Neural cell (in vitro differentiated cells): ENCODE results near the gene RPL10A.

ENCODE experiments used
- EP300 ChIP-seq: fragments of 450-650 bp; conservative IDR thresholded peaks from 2 replicates; pipeline ENCODE4 v1.6.1; 2014; ENCODE audit warnings: antibody characterized with exemption, mild to moderate bottlenecking, moderate library complexity; ENCODE audit not compliant: poor library complexity, severe bottlenecking
- EZH2 ChIP-seq: fragments of 200-600, 300-800 bp; shearing (Covaris generic), sonication (generic); IDR thresholded peaks from 2 replicates; pipeline ENCODE4 v1.6.1; 2014; ENCODE audit warnings: antibody characterized with exemption, low read length, borderline replicate concordance, mild to moderate bottlenecking; ENCODE audit not compliant: insufficient read depth, poor library complexity, severe bottlenecking
- POLR2AphosphoS5 ChIP-seq: IDR thresholded peaks from 2 replicates; pipeline ENCODE4 v1.6.1; 2012
- RAD21 ChIP-seq: fragments of 450-650 bp; conservative IDR thresholded peaks from 2 replicates; pipeline ENCODE4 v1.6.1; 2014; ENCODE audit warnings: antibody characterized with exemption, mild to moderate bottlenecking, moderate library complexity
- SMC3 ChIP-seq: fragments of 450-650 bp; conservative IDR thresholded peaks from 2 replicates; pipeline ENCODE4 v1.6.1; 2014; ENCODE audit warnings: antibody characterized with exemption, mild to moderate bottlenecking, moderate library complexity; ENCODE audit not compliant: poor library complexity
- TAF1 ChIP-seq: IDR thresholded peaks from 2 replicates; pipeline ENCODE4 v1.6.1; 2012; ENCODE audit warnings: low read depth
- TF ChIP-seq, protein P1 (sequence below): fragments of 450-650 bp; IDR thresholded peaks from 2 replicates; pipeline ENCODE4 v1.5.1; 2014; ENCODE audit warnings: antibody characterized with exemption, mild to moderate bottlenecking, moderate library complexity; ENCODE audit not compliant: poor library complexity, severe bottlenecking
- TF ChIP-seq, protein P2 (sequence below): IDR thresholded peaks from 2 replicates; pipeline ENCODE4 v1.6.1; 2012; ENCODE audit warnings: borderline replicate concordance

DNA sequence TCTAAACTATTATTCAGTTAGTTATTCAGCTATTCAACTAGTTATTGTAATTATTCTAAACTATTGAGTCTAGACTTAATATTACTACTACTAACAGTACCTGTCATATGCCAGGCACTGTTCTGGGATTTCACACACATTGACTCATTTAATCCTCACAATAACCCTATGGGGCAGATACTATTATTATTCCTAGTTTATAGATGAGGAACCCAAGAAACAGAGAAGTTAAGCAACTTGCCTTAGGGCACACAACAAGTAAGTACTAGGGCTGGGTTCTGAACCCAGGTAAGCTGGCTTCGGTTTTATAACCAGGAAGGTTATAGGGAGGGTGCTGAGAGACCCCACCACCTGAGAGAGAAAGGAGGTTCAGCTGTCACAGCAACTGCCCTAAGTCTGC, 20.9 kb downstream of the RPL10A start:
- TF ChIP-seq, protein P1, sequence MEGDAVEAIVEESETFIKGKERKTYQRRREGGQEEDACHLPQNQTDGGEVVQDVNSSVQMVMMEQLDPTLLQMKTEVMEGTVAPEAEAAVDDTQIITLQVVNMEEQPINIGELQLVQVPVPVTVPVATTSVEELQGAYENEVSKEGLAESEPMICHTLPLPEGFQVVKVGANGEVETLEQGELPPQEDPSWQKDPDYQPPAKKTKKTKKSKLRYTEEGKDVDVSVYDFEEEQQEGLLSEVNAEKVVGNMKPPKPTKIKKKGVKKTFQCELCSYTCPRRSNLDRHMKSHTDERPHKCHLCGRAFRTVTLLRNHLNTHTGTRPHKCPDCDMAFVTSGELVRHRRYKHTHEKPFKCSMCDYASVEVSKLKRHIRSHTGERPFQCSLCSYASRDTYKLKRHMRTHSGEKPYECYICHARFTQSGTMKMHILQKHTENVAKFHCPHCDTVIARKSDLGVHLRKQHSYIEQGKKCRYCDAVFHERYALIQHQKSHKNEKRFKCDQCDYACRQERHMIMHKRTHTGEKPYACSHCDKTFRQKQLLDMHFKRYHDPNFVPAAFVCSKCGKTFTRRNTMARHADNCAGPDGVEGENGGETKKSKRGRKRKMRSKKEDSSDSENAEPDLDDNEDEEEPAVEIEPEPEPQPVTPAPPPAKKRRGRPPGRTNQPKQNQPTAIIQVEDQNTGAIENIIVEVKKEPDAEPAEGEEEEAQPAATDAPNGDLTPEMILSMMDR: no peak
- TF ChIP-seq POLR2AphosphoS5 (no peak), EP300 (no peak), TAF1 (no peak), RAD21 (no peak), EZH2 (no peak), SMC3 (no peak)
- TF ChIP-seq, protein P2, sequence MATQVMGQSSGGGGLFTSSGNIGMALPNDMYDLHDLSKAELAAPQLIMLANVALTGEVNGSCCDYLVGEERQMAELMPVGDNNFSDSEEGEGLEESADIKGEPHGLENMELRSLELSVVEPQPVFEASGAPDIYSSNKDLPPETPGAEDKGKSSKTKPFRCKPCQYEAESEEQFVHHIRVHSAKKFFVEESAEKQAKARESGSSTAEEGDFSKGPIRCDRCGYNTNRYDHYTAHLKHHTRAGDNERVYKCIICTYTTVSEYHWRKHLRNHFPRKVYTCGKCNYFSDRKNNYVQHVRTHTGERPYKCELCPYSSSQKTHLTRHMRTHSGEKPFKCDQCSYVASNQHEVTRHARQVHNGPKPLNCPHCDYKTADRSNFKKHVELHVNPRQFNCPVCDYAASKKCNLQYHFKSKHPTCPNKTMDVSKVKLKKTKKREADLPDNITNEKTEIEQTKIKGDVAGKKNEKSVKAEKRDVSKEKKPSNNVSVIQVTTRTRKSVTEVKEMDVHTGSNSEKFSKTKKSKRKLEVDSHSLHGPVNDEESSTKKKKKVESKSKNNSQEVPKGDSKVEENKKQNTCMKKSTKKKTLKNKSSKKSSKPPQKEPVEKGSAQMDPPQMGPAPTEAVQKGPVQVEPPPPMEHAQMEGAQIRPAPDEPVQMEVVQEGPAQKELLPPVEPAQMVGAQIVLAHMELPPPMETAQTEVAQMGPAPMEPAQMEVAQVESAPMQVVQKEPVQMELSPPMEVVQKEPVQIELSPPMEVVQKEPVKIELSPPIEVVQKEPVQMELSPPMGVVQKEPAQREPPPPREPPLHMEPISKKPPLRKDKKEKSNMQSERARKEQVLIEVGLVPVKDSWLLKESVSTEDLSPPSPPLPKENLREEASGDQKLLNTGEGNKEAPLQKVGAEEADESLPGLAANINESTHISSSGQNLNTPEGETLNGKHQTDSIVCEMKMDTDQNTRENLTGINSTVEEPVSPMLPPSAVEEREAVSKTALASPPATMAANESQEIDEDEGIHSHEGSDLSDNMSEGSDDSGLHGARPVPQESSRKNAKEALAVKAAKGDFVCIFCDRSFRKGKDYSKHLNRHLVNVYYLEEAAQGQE: no peak
